B cell (primary cell): ENCODE measurements around the gene AGAP1. TPM values are rescaled to one million over a fixed set of nuclear protein-coding genes. Genes with fewer than 3 reads are reported as not detected.

Experiments used
- ATAC-seq: fragments of 200-7000 bp; cut with Tn5 transposase; one replicate; pipeline ENCODE4 v1.10.0; 2021; ENCODE audit warnings: low read depth, mild to moderate bottlenecking, moderate number of reproducible peaks, moderate library complexity
- CTCF ChIA-PET: fragments of 350-600 bp; sonication (Branson Sonifier 250); formaldehyde crosslinking; loops from one replicate; lab custom pipeline; 2021; ENCODE audit warnings: antibody characterized with exemption, inconsistent platforms; lab: Charles Lee
- POLR2A ChIA-PET: fragments of 350-600 bp; sonication (Branson Sonifier 250); formaldehyde crosslinking; loops from one replicate; lab custom pipeline; 2021; ENCODE audit warnings: antibody characterized with exemption; lab: Charles Lee
- DNase-seq: peaks from one replicate; pipeline ENCODE4 v3.0.0; 2013
- H2AFZ ChIP-seq: 2 replicates; pipeline ENCODE4 v1.6.1; 2012; ENCODE audit warnings: mild to moderate bottlenecking, low read depth, low read length; ENCODE audit not compliant: insufficient read depth, poor library complexity, severe bottlenecking
- H3K27ac ChIP-seq, 2 donors: 1 replicate in 1 of 2; 2 replicates in 1 of 2; pipeline ENCODE4 v1.5.1; 2012 to 2013; ENCODE audit warnings: low read length in 2 of 2, mild to moderate bottlenecking in 2 of 2, moderate library complexity in 1 of 2
- H3K27me3 ChIP-seq, 4 experiments: fragments of 200-600 bp in 1 of 4; sonication (generic) in 1 of 4; replicated peaks in 1 of 4; 1 replicate in 2 of 4; 2 replicates in 2 of 4; pipeline versions ENCODE4 v1.6.1 to v1.7.0; 2013 to 2016; ENCODE audit warnings: low read length in 3 of 4, mild to moderate bottlenecking in 2 of 4, mixed read lengths in 1 of 4, moderate library complexity in 1 of 4; ENCODE audit not compliant: insufficient read depth in 4 of 4, control insufficient read depth in 3 of 4; ENCODE audit errors: control extremely low read depth in 1 of 4
- H3K36me3 ChIP-seq, 2 experiments: replicated peaks in 1 of 2; 1 replicate in 1 of 2; 2 replicates in 1 of 2; pipeline versions ENCODE4 v1.6.1 to v1.7.1; 2013; ENCODE audit warnings: low read length in 1 of 2; ENCODE audit not compliant: insufficient read depth in 2 of 2, control insufficient read depth in 1 of 2; ENCODE audit errors: control extremely low read depth in 1 of 2, extremely low read depth in 1 of 2
- H3K4me1 ChIP-seq, 2 donors: fragments of 200-600 bp in 1 of 2; sonication (generic) in 1 of 2; 1 replicate in 1 of 2; 2 replicates in 1 of 2; pipeline versions ENCODE4 v1.5.1 to v1.6.1; 2013 to 2017; ENCODE audit warnings: low read length in 2 of 2; ENCODE audit not compliant: control insufficient read depth in 2 of 2, insufficient read depth in 2 of 2
- H3K4me2 ChIP-seq: replicated peaks from 2 replicates; pipeline ENCODE3; 2012; ENCODE audit warnings: mild to moderate bottlenecking, low read depth, low read length; ENCODE audit not compliant: poor library complexity, severe bottlenecking
- H3K4me3 ChIP-seq, 5 experiments: fragments of 200-600 bp in 1 of 5; sonication (generic) in 1 of 5; 1 replicate in 3 of 5; 2 replicates in 2 of 5; pipeline versions ENCODE4 v1.5.1 to v1.7.0; 2011 to 2016; ENCODE audit warnings: low read length in 4 of 5, mild to moderate bottlenecking in 4 of 5, low read depth in 2 of 5, control low read depth in 1 of 5, moderate library complexity in 1 of 5; ENCODE audit not compliant: insufficient read depth in 1 of 5; ENCODE audit errors: control extremely low read depth in 1 of 5, extremely low read depth in 1 of 5
- H3K79me2 ChIP-seq: fragments of 200-600 bp; sonication (generic); one replicate; pipeline ENCODE4 v1.6.0; 2016; ENCODE audit warnings: low read length; ENCODE audit not compliant: control insufficient read depth, insufficient read depth
- H3K9ac ChIP-seq: fragments of 200-600 bp; sonication (generic); 2 replicates; pipeline ENCODE4 v1.6.1; 2017; ENCODE audit warnings: mild to moderate bottlenecking, low read length, moderate library complexity
- H3K9me3 ChIP-seq, 3 donors: one replicate each; pipeline versions ENCODE4 v1.6.1 to v1.7.1; 2013; ENCODE audit warnings: low read length in 2 of 3; ENCODE audit not compliant: control insufficient read depth in 2 of 3, insufficient read depth in 1 of 3; ENCODE audit errors: control extremely low read depth in 1 of 3
- H4K20me1 ChIP-seq: 2 replicates; pipeline ENCODE4 v1.6.0; 2012; ENCODE audit warnings: mild to moderate bottlenecking, low read length; ENCODE audit not compliant: insufficient read depth, control insufficient read depth, poor library complexity, severe bottlenecking
- H3K27ac Mint-ChIP-seq: one replicate; pipeline ENCODE4 v1.8.0; 2021; ENCODE audit warnings: mixed read lengths
- H3K27me3 Mint-ChIP-seq: one replicate; pipeline ENCODE4 v1.8.0; 2021; ENCODE audit warnings: mixed read lengths
- H3K4me1 Mint-ChIP-seq: one replicate; pipeline ENCODE4 v1.8.0; 2021; ENCODE audit warnings: mixed read lengths
- H3K4me3 Mint-ChIP-seq: one replicate; pipeline ENCODE4 v1.8.0; 2021; ENCODE audit warnings: mixed read lengths
- H3K9me3 Mint-ChIP-seq: one replicate; pipeline ENCODE4 v1.8.0; 2022; ENCODE audit warnings: mixed read lengths; ENCODE audit not compliant: insufficient read depth
- CTCF ChIP-seq: fragments of 200-600 bp; IDR thresholded peaks from one replicate; pipeline ENCODE4 v1.8.0; 2022; ENCODE audit warnings: antibody characterized with exemption, mild to moderate bottlenecking
- EZH2 ChIP-seq: IDR thresholded peaks from 2 replicates; pipeline ENCODE4 v1.6.1; 2012; ENCODE audit warnings: borderline replicate concordance, low read depth, mild to moderate bottlenecking, moderate library complexity, low read length; ENCODE audit not compliant: insufficient read depth, poor library complexity, severe bottlenecking
- WGBS: methylation state at CpG from one replicate; pipeline ENCODE4 v1.1.5; 2013; ENCODE audit warnings: missing lambda C conversion rate; ENCODE audit not compliant: insufficient coverage; 5-methylcytosine and 5-hydroxymethylcytosine counted together
- intact Hi-C: fragments of 100-400 bp; cut with micrococcal nuclease; formaldehyde crosslinking; loops from one replicate; pipeline ENCODE4 v1.10.0; 2022
- polyA plus RNA-seq: library from polyadenylated mRNA; depleted of rRNA; stranded (reverse); fragments of >200 nt; gene quantifications from 2 replicates; pipeline ENCODE4 v1.2.3, GENCODE V29; 2012
- total RNA-seq, 2 donors: library from RNA; stranded (reverse); fragments of 120-200 nt in 1 of 2; gene quantifications; 1 replicate in 1 of 2; 2 replicates in 1 of 2; pipeline versions ENCODE4 v1.2.3 to v1.2.4, GENCODE V29; 2013 to 2022

Gene AGAP1
- total and polyA plus RNA-seq, 2 donors (not counting 1 experiment from before 2014, with no cell fraction given), result 0.01 TPM; not detected in 1

GRCh38 chr2:235773188-235773928 is 279.5 kb downstream of the AGAP1 start:
- no peak overlapping the region for H3K4me2 ChIP-seq
- ChIA-PET POLR2A (no interaction called here), CTCF (no interaction called here)
- intact Hi-C loops, result no loop called here
- H3K27me3 Mint-ChIP-seq, result peaks cover 15% of the 10 kb centered on the region
- no peaks in the 10 kb centered on the region for H3K4me1 Mint-ChIP-seq
- no peaks in the 10 kb centered on the region for H3K79me2 ChIP-seq
- no peak overlapping the region for H3K9ac ChIP-seq
- H3K4me1 ChIP-seq, result no peaks in the 10 kb centered on the region
- no peaks in the 10 kb centered on the region for H3K9me3 Mint-ChIP-seq
- H3K4me3 Mint-ChIP-seq, result no peak overlapping the region
- H3K27me3 ChIP-seq, result peaks cover 0 to under 1% (median 0%) of the 10 kb centered on the region in 4 experiments
- no peak overlapping the region for H3K4me3 ChIP-seq
- no peaks in the 10 kb centered on the region for H3K36me3 ChIP-seq
- TF ChIP-seq CTCF, result no peak
- TF ChIP-seq EZH2, result no peak
- ATAC-seq (no peak), DNase-seq (no peak)
- H2AFZ ChIP-seq, result no peak overlapping the region
- H3K27ac ChIP-seq, result no peak overlapping the region
- no peaks in the 10 kb centered on the region for H4K20me1 ChIP-seq
- WGBS, result 100% methylated on average over 2 of the region's 9 CpGs
- H3K9me3 ChIP-seq, result no peaks in the 10 kb centered on the region
- no peak overlapping the region for H3K27ac Mint-ChIP-seq

- Mint-ChIP-seq H3K4me3 (no peak overlapping the region), H3K4me1 (no peaks in the 10 kb centered on the region), H3K27ac (no peak overlapping the region), H3K27me3 (peaks cover 22% of the 10 kb centered on the region), H3K9me3 (no peaks in the 10 kb centered on the region)
- Histone ChIP-seq H4K20me1 (no peaks in the 10 kb centered on the region), H3K79me2 (no peaks in the 10 kb centered on the region), H3K4me3 (no peak overlapping the region), H3K36me3 (no peaks in the 10 kb centered on the region), H3K4me1 (no peaks in the 10 kb centered on the region), H3K9me3 (no peaks in the 10 kb centered on the region), H3K27me3 (peaks cover 0 to 3% (median 0%) of the 10 kb centered on the region in 4 experiments), H3K4me2 (no peak overlapping the region), H3K27ac (no peak overlapping the region), H2AFZ (no peak overlapping the region), H3K9ac (no peak overlapping the region)
- ChIA-PET CTCF (no interaction called here), POLR2A (no interaction called here)
- ATAC-seq, result no peak
- no peak for DNase-seq
- WGBS, result 93% methylated on average over 9 of the region's 15 CpGs
- TF ChIP-seq EZH2 (no peak), CTCF (no peak)
- intact Hi-C loops, result no loop called here
Measured at GRCh38 chr2:235774153-235774870, 280.5 kb downstream of the AGAP1 start.
